ENCODE measurements around the gene CRISP1. TPM values are rescaled to one million over a fixed set of nuclear protein-coding genes. Genes with fewer than 3 reads are reported as not detected.
"Not testable (repeated sequence)": the region's sequence is repeated elsewhere in the genome, so short reads cannot be mapped to it uniquely, and the experiment has no call there.

The CRISP1 gene
- total and polyA plus RNA-seq, 4 experiments from 2014 or later: not detected

DNA sequence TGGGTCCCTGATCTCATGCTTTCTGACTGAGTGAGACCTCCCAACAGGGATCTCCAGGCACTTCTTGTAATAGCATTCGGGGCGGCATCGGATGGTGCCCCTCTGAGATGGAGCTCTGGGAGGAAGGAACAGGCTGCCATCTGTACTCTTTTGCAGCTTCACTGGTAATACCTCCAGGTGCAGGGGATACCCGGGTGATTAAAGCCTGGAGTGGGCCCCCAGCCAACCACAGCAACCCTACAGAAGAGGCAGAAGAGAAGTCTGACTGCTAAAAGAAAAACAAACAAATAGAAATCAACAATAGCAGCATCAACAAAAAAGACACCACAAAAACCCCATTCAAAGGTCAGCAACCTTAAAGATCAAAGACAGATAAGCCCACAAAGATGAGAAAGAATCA, 60.2 kb downstream of the CRISP1 start:
- H3K27ac ChIP-seq (ENCODE audit: low read depth, low read length): no peak overlapping the region
- H3K27me3 Mint-ChIP-seq: no peaks in the 10 kb centered on the region
- H3K4me3 Mint-ChIP-seq: no peak overlapping the region
- no peaks in the 10 kb centered on the region for H3K36me3 Mint-ChIP-seq
- no peaks in the 10 kb centered on the region for H3K36me3 ChIP-seq (ENCODE audit: insufficient read depth, low read length)
- POLR2A ChIA-PET (ENCODE audit: partially characterized antibody): no interaction called here
- CTCF ChIA-PET (ENCODE audit: partially characterized antibody): no interaction called here
- H3K27me3 ChIP-seq (ENCODE audit: insufficient read depth, low read length): no peaks in the 10 kb centered on the region
- H3K4me1 ChIP-seq (ENCODE audit: insufficient read depth, low read length): no peaks in the 10 kb centered on the region
- intact Hi-C loops (cut with micrococcal nuclease): no loop called here
- no peak overlapping the region for H3K27ac Mint-ChIP-seq
- peaks cover 0 to 14% (median 6%) of the 10 kb centered on the region in 8 donors for H3K9me3 Mint-ChIP-seq
- no peak overlapping the region for H3K4me3 ChIP-seq (ENCODE audit: low read length in 2 of 2)
- H3K4me1 Mint-ChIP-seq: no peaks in the 10 kb centered on the region
- DNase-seq: no peak
- no peaks in the 10 kb centered on the region for H3K9me3 ChIP-seq (ENCODE audit: control insufficient read depth in 1 of 2, low read length in 2 of 2)

DNA sequence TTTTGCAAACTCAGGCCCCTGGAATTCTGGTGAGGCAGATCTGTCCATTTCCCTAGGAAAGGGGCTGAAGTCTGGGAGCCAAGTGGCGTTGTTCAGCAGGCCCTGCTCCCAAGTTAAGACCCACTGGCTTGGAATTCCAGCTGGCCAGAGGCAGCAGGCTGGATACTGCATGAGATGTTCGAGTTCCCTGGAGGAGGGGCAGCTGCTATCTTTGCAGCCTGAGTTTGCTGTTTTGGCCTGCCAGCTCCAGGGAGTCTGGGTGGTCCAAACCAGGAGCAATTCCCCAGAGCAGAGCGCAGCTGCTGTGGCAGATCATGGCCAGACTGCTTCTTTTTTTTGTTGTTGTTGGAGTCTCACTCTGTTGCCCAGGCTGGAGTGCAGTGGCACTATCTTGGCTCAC, 61.1 kb downstream of the CRISP1 start:
- H3K27ac Mint-ChIP-seq: no peak overlapping the region
- intact Hi-C loops (cut with micrococcal nuclease): no loop called here
- H3K9me3 ChIP-seq (ENCODE audit: control insufficient read depth in 1 of 2, low read length in 2 of 2): no peaks in the 10 kb centered on the region
- no peak overlapping the region for H3K4me3 Mint-ChIP-seq
- H3K4me3 ChIP-seq (ENCODE audit: low read length in 2 of 2): no peak overlapping the region
- no peaks in the 10 kb centered on the region for H3K27me3 ChIP-seq (ENCODE audit: insufficient read depth, low read length)
- ChIA-PET CTCF (ENCODE audit: partially characterized antibody) (no interaction called here), POLR2A (ENCODE audit: partially characterized antibody) (no interaction called here)
- no peaks in the 10 kb centered on the region for H3K27me3 Mint-ChIP-seq
- no peaks in the 10 kb centered on the region for H3K4me1 Mint-ChIP-seq
- peaks cover 0 to 14% (median 5%) of the 10 kb centered on the region in 8 donors for H3K9me3 Mint-ChIP-seq
- H3K36me3 ChIP-seq (ENCODE audit: insufficient read depth, low read length): no peaks in the 10 kb centered on the region
- no peak overlapping the region for H3K27ac ChIP-seq (ENCODE audit: low read depth, low read length)
- no peaks in the 10 kb centered on the region for H3K4me1 ChIP-seq (ENCODE audit: insufficient read depth, low read length)
- H3K36me3 Mint-ChIP-seq: no peaks in the 10 kb centered on the region
- no peak for DNase-seq

DNA sequence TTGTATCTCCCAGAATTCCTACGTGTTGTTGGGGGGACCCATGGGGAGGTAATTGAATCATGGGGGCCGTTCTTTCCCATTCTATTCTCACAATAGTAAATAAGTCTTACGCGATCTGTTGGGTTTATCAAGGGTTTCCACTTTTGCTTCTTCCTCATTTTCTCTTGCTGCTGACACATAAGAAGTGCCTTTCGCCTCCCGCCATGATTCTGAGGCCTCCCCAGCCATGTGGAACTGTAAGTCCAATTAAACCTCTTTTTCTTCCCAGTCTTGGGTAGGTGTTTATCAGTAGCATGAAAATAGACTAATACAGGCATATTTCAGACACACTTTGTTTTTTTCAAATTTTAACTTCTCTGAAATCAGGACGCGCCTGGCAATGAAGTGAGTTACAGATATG, 64.8 kb downstream of the CRISP1 start:
- H3K27ac ChIP-seq (ENCODE audit: low read depth, low read length): no peak overlapping the region
- no peaks in the 10 kb centered on the region for H3K9me3 ChIP-seq (ENCODE audit: control insufficient read depth in 1 of 2, low read length in 2 of 2)
- Mint-ChIP-seq H3K27ac (no peak overlapping the region), H3K27me3 (no peaks in the 10 kb centered on the region), H3K36me3 (no peaks in the 10 kb centered on the region), H3K9me3 (peaks cover 0 to 9% (median 0%) of the 10 kb centered on the region in 8 donors), H3K4me1 (no peaks in the 10 kb centered on the region), H3K4me3 (no peak overlapping the region)
- ChIA-PET POLR2A (ENCODE audit: partially characterized antibody) (no interaction called here), CTCF (ENCODE audit: partially characterized antibody) (no interaction called here)
- no peaks in the 10 kb centered on the region for H3K36me3 ChIP-seq (ENCODE audit: insufficient read depth, low read length)
- no peak for DNase-seq
- H3K27me3 ChIP-seq (ENCODE audit: insufficient read depth, low read length): no peaks in the 10 kb centered on the region
- H3K4me1 ChIP-seq (ENCODE audit: insufficient read depth, low read length): no peaks in the 10 kb centered on the region
- intact Hi-C loops (cut with micrococcal nuclease): no loop called here
- H3K4me3 ChIP-seq (ENCODE audit: low read length in 2 of 2): no peak overlapping the region

DNA sequence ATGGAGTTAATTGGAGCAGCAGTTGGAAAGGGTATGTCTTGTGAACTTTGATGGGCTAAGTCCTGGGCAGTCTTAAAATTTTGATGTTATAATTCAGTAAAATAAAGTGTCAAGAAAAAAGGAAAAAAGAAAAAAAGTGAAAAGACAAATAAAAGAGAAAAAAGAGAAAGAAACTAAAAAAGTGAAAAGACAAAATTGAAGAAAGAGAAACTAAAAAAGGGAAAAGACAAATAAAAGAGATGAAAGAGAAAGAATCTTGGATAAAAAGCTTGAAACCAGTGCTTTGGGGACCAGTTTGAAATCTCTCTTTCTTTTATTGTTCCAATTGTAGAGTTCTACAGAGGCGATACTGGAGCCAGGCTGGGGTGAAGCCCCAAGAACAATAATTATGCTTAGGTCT, 67.2 kb downstream of the CRISP1 start:
- no peak overlapping the region for H3K27ac ChIP-seq (ENCODE audit: low read depth, low read length)
- H3K27ac Mint-ChIP-seq: no peak overlapping the region
- POLR2A ChIA-PET (ENCODE audit: partially characterized antibody): no interaction called here
- intact Hi-C loops (cut with micrococcal nuclease): no loop called here
- no peaks in the 10 kb centered on the region for H3K9me3 ChIP-seq (ENCODE audit: control insufficient read depth in 1 of 2, low read length in 2 of 2)
- H3K4me1 ChIP-seq (ENCODE audit: insufficient read depth, low read length): no peaks in the 10 kb centered on the region
- no peak overlapping the region for H3K4me3 Mint-ChIP-seq
- CTCF ChIA-PET (ENCODE audit: partially characterized antibody): no interaction called here
- no peak overlapping the region for H3K4me3 ChIP-seq (ENCODE audit: low read length in 2 of 2)
- no peaks in the 10 kb centered on the region for H3K27me3 Mint-ChIP-seq
- H3K27me3 ChIP-seq (ENCODE audit: insufficient read depth, low read length): no peaks in the 10 kb centered on the region
- DNase-seq: no peak
- H3K36me3 Mint-ChIP-seq: no peaks in the 10 kb centered on the region
- H3K36me3 ChIP-seq (ENCODE audit: insufficient read depth, low read length): no peaks in the 10 kb centered on the region
- no peaks in the 10 kb centered on the region for H3K4me1 Mint-ChIP-seq
- peaks cover 0 to 6% (median 0%) of the 10 kb centered on the region in 8 donors for H3K9me3 Mint-ChIP-seq

DNA sequence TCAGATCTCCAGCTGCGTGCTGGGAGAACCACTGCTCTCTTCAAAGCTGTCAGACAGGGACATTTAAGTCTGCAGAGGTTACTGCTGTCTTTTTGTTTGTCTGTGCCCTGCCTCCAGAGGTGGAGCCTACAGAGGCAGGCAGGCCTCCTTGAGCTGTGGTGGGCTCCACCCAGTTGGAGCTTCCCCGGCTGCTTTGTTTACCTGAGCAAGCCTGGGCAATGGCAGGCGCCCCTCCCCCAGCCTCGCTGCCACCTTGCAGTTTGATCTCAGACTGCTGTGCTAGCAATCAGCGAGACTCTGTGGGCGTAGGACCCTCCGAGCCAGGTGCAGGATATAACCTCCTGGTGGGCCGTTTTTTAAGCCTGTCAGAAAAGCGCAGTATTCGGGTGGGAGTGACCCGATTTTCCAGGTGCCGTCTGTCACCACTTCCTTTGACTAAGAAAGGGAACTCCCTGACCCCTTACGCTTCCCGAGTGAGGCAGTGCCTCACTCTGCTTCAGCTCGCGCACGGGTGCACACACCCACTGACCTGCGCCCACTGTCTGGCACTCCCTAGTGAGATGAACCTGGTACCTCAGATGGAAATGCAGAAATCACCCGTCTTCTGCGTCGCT, 69.4 kb downstream of the CRISP1 start:
- H3K9me3 ChIP-seq (ENCODE audit: control insufficient read depth in 1 of 2, low read length in 2 of 2); H3K4me1 Mint-ChIP-seq; H3K9me3 Mint-ChIP-seq; H3K27me3 ChIP-seq (ENCODE audit: insufficient read depth, low read length); H3K27ac ChIP-seq (ENCODE audit: low read depth, low read length); CTCF ChIA-PET (ENCODE audit: partially characterized antibody); H3K36me3 Mint-ChIP-seq; H3K4me1 ChIP-seq (ENCODE audit: insufficient read depth, low read length); DNase-seq; H3K27me3 Mint-ChIP-seq; intact Hi-C loops (cut with micrococcal nuclease); H3K36me3 ChIP-seq (ENCODE audit: insufficient read depth, low read length); H3K27ac Mint-ChIP-seq; POLR2A ChIA-PET (ENCODE audit: partially characterized antibody); H3K4me3 ChIP-seq (ENCODE audit: low read length in 2 of 2); H3K4me3 Mint-ChIP-seq: not testable (repeated sequence)

DNA sequence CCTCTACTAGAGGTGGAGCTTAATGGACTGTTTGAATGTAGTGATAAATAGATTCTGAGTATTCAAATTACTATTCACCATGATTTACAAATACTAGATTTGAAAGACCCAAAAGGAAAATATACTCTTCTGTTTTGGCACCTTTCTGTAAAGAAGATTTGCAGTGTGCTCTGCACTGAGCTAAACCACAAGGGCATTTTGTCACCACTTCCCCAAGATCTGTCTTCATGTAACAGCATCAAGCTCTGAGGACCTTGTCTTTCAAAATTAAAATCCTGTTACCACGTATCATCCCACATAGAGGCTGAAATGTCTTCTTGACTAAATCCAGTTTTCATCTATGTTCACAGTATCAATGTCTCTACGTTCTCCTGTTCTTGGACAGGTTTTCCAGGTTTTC, 76.0 kb downstream of the CRISP1 start:
- no peak overlapping the region for H3K4me3 Mint-ChIP-seq
- no peak overlapping the region for H3K27ac ChIP-seq (ENCODE audit: low read depth, low read length)
- intact Hi-C loops (cut with micrococcal nuclease): no loop called here
- ChIA-PET CTCF (ENCODE audit: partially characterized antibody) (no interaction called here), POLR2A (ENCODE audit: partially characterized antibody) (no interaction called here)
- H3K36me3 ChIP-seq (ENCODE audit: insufficient read depth, low read length): no peaks in the 10 kb centered on the region
- H3K4me3 ChIP-seq (ENCODE audit: low read length in 2 of 2): no peak overlapping the region
- no peaks in the 10 kb centered on the region for H3K9me3 ChIP-seq (ENCODE audit: control insufficient read depth in 1 of 2, low read length in 2 of 2)
- H3K27me3 Mint-ChIP-seq: no peaks in the 10 kb centered on the region
- no peaks in the 10 kb centered on the region for H3K4me1 Mint-ChIP-seq
- H3K9me3 Mint-ChIP-seq: peaks cover 0 to 8% (median 3%) of the 10 kb centered on the region in 8 donors
- no peaks in the 10 kb centered on the region for H3K4me1 ChIP-seq (ENCODE audit: insufficient read depth, low read length)
- DNase-seq: no peak
- H3K36me3 Mint-ChIP-seq: no peaks in the 10 kb centered on the region
- H3K27ac Mint-ChIP-seq: no peak overlapping the region
- no peaks in the 10 kb centered on the region for H3K27me3 ChIP-seq (ENCODE audit: insufficient read depth, low read length)

DNA sequence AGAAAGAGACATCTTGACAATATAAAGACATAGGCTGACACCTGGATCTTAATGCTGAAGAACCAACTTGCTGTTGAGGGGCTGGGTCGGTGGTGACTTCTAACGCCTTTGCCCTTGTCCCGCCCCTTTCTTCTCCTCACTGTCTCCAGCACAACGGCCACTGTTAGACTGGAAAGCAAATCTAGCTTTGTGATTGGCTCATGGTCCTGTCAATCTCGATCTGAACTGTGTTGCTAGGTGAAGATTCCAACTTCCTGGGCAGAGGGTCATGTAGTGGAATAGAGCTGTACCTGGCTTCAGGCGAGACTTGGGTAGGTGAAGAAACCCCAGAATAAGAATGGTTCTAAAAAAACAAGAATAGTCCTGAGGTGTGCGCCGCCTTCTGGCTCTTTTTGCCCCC, 79.2 kb downstream of the CRISP1 start, which contains the start of gene PGK2:
PGK2 (minus strand) TSS at position 110 of the 400 bp plus-strand sequence; CDS start at position 12, 98 bp downstream.
- H3K4me3 Mint-ChIP-seq: no peak within 1 kb of the TSS

DNA sequence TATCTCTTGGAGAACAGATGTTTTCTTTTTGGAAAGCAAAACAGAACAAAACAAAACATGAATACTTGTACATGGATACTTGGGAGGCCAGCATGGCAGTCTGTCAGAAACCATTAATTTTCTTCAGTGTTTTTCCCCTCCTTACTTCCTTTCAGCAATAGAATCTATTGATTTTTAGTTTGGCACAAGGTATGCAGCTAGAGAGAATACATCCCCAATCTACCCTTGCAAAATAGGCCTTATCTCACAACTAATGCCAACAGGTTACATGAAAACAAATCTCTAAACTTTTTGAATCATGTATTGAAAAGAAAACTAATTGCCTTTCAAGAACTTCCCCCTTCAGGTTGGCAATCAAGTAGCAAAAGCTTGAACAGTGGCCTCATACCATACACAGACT, 82.1 kb downstream of the CRISP1 start:
- CTCF ChIA-PET (ENCODE audit: partially characterized antibody): no interaction called here
- intact Hi-C loops (cut with micrococcal nuclease): no loop called here

More for the DNA sequence above, 79.2 kb downstream of the CRISP1 start, which contains the start of gene PGK2:
- intact Hi-C loops (cut with micrococcal nuclease): no loop called here
- H3K27me3 Mint-ChIP-seq: no peaks in the 10 kb centered on the region
- H3K4me1 Mint-ChIP-seq: no peaks in the 10 kb centered on the region
- H3K36me3 ChIP-seq (ENCODE audit: insufficient read depth, low read length): no peaks in the 10 kb centered on the region
- H3K9me3 Mint-ChIP-seq: peaks cover 0 to 10% (median 4%) of the 10 kb centered on the region in 8 donors
- no peak within 1 kb of the TSS for H3K4me3 ChIP-seq (ENCODE audit: low read length in 2 of 2)
- POLR2A ChIA-PET (ENCODE audit: partially characterized antibody): no interaction called here
- no peaks in the 10 kb centered on the region for H3K4me1 ChIP-seq (ENCODE audit: insufficient read depth, low read length)
- no peaks in the 10 kb centered on the region for H3K27me3 ChIP-seq (ENCODE audit: insufficient read depth, low read length)
- no peak within 1 kb of the TSS for H3K27ac ChIP-seq (ENCODE audit: low read depth, low read length)
- H3K36me3 Mint-ChIP-seq: no peaks in the 10 kb centered on the region
- CTCF ChIA-PET (ENCODE audit: partially characterized antibody): no interaction called here
- no peak within 1 kb of the TSS for H3K27ac Mint-ChIP-seq
- no peak for DNase-seq
- no peaks in the 10 kb centered on the region for H3K9me3 ChIP-seq (ENCODE audit: control insufficient read depth in 1 of 2, low read length in 2 of 2)

More for the DNA sequence above, 82.1 kb downstream of the CRISP1 start:
- Mint-ChIP-seq H3K9me3 (peaks cover 0 to 10% (median 5%) of the 10 kb centered on the region in 8 donors), H3K36me3 (no peaks in the 10 kb centered on the region), H3K4me1 (no peaks in the 10 kb centered on the region), H3K4me3 (no peak overlapping the region), H3K27ac (no peak overlapping the region), H3K27me3 (no peaks in the 10 kb centered on the region)
- Histone ChIP-seq H3K9me3 (ENCODE audit: control insufficient read depth in 1 of 2, low read length in 2 of 2) (no peaks in the 10 kb centered on the region), H3K4me3 (ENCODE audit: low read length in 2 of 2) (no peak overlapping the region), H3K27me3 (ENCODE audit: insufficient read depth, low read length) (no peaks in the 10 kb centered on the region), H3K36me3 (ENCODE audit: insufficient read depth, low read length) (no peaks in the 10 kb centered on the region), H3K4me1 (ENCODE audit: insufficient read depth, low read length) (no peaks in the 10 kb centered on the region), H3K27ac (ENCODE audit: low read depth, low read length) (no peak overlapping the region)
- DNase-seq: no peak
- POLR2A ChIA-PET (ENCODE audit: partially characterized antibody): no interaction called here

Data from CD4-positive, alpha-beta memory T cell (primary cell).